CD4-positive, alpha-beta T cell treated with Interferon gamma for 1 hour (primary cell): ENCODE results near the gene ZNF367.

Experiments used
- DNase-seq: peaks from one replicate; pipeline ENCODE4 v3.0.0-alpha.2; 2020

The ZNF367 gene

DNA sequence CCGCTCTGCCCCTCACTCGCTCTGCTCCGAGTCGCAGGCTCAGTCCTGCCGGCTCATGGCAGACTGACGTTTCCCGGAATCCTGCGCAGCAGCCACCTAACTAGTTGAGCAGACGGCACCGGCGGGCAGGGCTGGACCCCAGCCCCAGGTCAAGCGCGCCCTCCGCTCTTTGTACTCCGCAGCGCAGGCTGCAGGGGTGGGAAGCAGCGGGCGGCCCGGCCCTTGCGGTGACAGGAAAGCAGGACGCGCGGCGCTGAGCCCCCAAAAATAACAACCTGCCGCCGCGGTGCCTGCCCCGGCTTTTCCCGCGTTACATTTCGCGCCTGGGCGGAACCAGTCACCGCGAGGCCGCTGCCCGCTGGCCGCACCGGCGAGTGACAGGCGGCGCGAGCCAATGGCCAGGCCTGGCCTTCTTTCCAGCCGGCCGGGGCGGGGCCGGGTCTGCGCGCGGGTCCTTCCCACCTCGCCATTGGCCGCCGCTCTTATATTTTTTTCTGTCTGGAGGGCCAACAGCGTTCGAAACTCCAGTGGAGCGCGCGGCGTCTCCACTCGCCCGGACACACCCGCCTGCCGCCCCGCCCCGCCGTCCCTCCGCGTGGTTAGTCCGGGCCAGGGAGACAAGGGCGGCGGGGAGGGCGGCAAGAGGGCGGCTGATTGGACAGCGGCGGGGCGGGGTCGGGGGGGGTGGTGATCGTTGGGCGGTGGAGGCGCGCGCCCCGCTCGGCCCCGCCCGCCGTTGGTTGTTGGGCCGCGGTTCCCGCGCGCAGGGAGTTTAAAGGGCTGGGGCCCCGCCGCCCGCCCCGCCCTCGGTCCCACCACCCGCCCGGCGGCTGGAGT, at the start of gene ZNF367:
TSS of gene ZNF367 (minus strand) at position 288 of the 837 bp plus-strand sequence. CDS start 338 bp downstream, outside the sequence.
- DNase-seq, result peak; percentile 95

- DNase-seq, result no peak
Observed at GRCh38 chr9:96467784-96468183, 49.6 kb upstream of the ZNF367 start.

GRCh38 chr9:96464426-96464825, 46.3 kb upstream of the ZNF367 start:
- no peak for DNase-seq

DNA sequence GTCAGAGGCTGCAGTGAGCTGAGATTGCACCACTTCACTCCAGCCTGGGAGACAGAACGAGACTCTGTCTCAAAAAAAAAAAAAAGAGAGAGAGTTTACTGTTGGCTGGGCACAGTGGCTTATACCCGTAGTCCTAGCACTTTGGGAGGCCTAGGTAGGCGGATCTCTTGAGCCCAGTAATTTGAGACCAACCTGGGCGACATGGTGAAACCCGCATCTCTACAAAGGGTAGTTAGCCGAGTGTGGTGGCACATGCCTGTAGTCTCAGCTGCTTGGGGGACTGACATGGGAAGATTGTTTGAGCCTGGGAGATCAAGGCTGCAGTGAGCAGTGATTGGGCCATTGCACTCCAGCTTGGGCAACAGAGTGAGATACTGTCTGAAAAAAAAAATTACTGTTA, 44.4 kb upstream of the ZNF367 start:
- DNase-seq, result no peak

DNA sequence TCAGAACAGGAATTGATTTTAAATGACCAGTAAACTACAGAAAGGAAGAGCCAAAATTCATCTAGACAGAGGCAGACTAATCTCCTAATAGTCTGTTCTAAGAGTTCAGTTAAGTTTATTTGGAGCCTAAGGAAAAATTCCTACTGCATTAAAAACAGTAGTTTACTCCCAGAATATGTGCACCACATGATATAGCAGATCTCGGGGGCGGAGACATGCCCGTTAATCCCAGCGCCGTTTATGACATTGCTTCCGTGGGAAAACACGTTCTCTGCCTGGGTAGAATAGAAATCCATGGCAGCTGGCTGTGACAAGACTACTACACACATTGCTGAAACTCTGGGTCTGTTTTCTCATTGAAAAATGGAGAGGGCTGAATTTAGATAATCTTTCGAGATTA, 43.2 kb upstream of the ZNF367 start:
- no peak for DNase-seq

GRCh38 chr9:96460882-96461281, 42.7 kb upstream of the ZNF367 start:
- DNase-seq, result no peak

DNA sequence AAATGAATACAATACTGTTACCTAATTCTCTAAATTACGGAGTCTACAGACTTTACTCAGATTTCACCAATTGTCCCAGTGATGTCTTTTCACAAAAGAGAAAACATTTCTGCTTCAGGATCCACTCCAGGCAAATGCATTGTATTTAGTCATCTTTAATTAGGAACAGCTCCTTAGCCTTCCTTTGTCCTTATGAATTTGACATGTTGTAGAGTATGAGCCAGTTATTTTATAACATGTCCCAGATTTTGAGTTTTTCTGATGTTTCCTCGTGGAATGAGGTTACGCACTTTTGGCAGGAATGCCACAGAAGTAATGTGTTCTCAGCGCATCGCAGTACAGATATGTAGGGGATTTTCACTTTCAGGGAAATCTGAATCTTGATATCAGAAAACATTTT, 42.3 kb upstream of the ZNF367 start:
- DNase-seq, result no peak

GRCh38 chr9:96459268-96460007, 41.3 kb upstream of the ZNF367 start:
- no peak for DNase-seq

DNA sequence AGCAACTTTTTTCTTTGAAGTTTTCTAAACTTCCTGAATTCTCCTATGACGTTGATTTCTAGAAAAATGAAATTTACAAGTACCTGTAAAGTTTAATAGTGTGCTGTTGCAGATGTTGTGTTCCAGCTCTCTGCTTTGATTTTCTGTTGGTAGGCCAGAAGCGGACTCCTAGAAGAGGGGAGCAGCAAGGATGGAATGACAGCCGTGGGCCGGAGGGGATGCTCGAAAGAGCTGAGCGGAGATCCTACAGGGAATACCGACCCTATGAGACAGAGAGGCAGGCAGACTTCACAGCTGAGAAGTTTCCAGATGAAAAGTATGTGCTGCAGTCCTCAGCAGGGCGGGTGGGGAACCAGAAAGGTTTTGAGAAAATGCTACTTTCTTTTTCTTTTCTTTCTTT, 40.1 kb upstream of the ZNF367 start:
- DNase-seq, result no peak

- DNase-seq, result no peak
Observed at GRCh38 chr9:96457266-96457665, 39.1 kb upstream of the ZNF367 start.

GRCh38 chr9:96453625-96454024, 35.5 kb upstream of the ZNF367 start:
- DNase-seq, result no peak

DNA sequence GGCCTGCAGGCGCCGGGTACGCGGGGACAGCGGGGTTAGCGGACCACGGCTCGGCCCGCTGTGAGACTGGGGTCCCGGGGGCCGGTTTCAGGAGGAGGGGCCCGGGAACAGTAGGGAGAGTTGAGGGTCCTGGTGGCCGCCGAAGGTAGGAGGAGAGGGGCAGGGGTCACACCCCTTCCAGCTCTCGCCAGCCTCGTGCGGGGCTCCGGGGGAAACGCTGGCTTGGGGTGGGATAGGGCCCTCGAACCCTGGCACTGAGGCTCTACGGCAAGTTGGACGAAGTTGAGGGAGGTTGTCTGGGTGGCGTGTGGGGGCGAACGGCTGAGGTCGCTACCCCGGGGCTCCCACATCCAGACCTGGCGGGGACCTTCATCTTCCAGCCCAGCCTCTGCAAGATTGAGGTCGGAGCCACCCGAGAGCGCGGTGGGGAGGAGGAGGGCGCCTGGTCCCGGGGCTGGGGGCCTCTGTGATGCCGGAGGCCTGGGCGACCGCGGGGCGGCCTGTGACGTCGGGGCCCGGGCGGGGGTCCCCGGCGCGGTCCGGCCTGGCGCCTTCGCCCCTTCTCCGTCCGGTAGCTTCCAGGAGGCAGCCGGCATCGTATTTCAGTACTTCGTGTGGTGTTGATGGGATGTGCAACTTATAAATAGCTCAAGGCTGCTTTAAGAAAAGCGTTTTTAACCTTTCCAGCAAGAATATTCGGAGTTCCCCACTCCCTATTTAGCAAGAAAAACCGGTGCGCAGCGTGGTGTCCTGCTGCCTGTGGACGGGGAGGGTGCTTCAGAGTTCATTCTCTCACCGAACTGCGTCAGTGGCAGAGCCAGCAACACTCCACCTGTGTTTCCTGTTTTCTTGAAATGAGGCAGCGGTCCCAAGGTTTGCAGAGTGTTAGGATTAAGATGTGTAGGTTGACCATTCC, 32.7 kb upstream of the ZNF367 start:
- peak; percentile 52 for DNase-seq

- peak; percentile 93 for DNase-seq
Observed at GRCh38 chr9:96449845-96450612, 31.9 kb upstream of the ZNF367 start, which contains the start of gene HABP4. Gene HABP4, plus strand, starts transcription at chr9:96450169. Its CDS starts 111 bp downstream, at chr9:96450280.

- DNase-seq, result no peak
Observed at GRCh38 chr9:96449523-96449844, 31.3 kb upstream of the ZNF367 start.

DNA sequence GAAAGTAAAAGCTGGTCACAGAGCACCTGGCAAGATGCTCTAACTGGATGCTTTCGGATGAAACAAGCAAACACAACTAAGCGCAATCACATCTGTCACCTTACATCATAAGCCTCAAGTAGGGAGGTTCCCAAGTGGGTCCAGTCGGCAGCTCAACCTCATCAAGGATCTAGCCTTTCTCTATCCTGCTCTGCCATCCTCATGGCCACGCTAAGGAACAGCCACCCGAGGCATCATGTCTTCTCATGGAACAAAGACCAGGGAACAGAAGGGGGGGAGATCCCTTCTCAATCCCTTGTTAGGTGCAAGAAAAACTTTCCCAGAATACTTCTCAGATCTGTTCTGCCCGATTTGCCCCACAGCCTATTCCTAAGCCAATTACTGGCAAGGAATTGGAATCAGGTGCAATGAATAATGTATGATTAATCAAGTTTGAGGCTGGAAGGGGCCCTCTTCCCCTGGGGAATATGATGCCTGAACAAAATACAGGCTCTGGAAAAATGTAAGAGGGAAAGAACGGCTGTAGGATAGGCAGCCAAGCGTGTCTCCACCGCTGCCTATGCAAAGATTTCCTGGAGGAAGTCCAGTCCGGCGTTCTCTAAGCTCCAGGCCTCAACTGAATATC, 30.5 kb upstream of the ZNF367 start:
- no peak for DNase-seq

- DNase-seq, result no peak
Observed at GRCh38 chr9:96447406-96447805, 29.2 kb upstream of the ZNF367 start.

- no peak for DNase-seq
Observed at GRCh38 chr9:96442491-96442890, 24.3 kb upstream of the ZNF367 start.

GRCh38 chr9:96441798-96442445, 23.8 kb upstream of the ZNF367 start:
- DNase-seq, result no peak

DNA sequence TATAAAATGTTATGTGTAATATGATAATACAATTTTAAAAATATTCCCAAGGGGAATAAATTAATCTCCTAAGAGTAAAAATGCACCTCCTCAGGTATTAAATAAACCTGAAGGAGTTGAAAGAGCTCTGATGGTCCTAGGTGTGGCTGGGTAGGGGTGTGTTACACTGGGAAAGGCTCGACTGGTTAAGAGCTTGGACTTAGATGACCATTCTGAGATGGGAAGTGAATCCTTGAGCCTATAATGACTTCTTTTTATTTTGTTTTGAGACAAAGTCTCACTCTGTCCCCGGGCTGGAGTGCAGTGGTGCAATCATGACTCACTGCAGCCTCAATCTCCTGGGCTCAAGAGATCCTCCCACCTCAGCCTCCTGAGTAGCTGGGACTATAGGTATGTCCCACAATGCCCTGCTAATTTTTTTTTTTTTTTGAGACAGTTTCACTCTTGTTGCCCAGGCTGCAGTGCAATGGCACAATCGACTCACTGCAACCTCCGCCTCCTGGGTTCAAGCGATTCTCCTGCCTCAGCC, 22.6 kb upstream of the ZNF367 start:
- no peak for DNase-seq

DNA sequence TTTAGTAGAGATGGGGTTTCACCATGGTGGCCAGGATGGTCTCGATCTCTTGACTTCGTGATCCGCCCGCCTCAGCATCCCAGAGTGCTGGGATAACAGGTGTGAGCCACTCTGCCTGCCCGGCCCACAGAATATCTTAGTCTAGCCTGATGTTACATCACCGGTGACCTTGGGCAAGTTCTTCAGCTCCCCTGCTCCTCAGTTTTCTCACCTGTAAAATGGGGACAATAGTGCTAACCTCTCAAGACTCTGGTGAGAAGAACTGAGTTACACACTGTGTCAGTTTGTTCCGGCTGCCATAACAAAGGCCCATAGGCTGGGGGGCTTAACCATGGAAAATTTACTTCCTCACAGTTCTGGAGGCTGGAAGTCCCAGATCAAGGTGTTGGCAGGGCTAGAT, 19.3 kb upstream of the ZNF367 start:
- no peak for DNase-seq
